ENCODE data around the gene NRL. TPM values are rescaled to one million over a fixed set of nuclear protein-coding genes. Genes with fewer than 3 reads are reported as not detected.

Gene NRL
- total RNA-seq, 1 experiment from 2014 or later: 1.3 TPM

GRCh38 chr14:24074625-24075484, 39.9 kb downstream of the NRL start:
- ChIA-PET POLR2A (interaction anchor here (1.7 kb wide), 1 partner anchor 19 kb away, joined by 4 read pairs; the partner anchor contains the start of gene PCK2), CTCF (interaction anchor here (0.8 to 2.5 kb wide), 7 partner anchors 15 to 86 kb away, joined by 3 to 17 read pairs (median 6); partner anchors contain the start of genes IRF9 and PCK2)

More at GRCh38 chr14:24074625-24075484, 39.9 kb downstream of the NRL start:
- Mint-ChIP-seq H3K27ac (no peak overlapping the region), H3K4me1 (peaks cover 18% of the 10 kb centered on the region), H3K27me3 (ENCODE audit: low read depth) (no peaks in the 10 kb centered on the region; the same call in none of the 2 replicates), H3K9me3 (no peaks in the 10 kb centered on the region), H3K36me3 (no peaks in the 10 kb centered on the region), H3K4me3 (no peak overlapping the region)
- no peak for TF ChIP-seq AFF4 (CRISPR knock-in tag; IDR thresholded peaks at IDR 0.05; ENCODE audit: borderline replicate concordance)
- no peak for TF ChIP-seq USF2 (CRISPR knock-in tag; IDR thresholded peaks at IDR 0.05)
- TF ChIP-seq ZNF281 (CRISPR knock-in tag; IDR thresholded peaks at IDR 0.05): no peak
- TF ChIP-seq SOX15 (CRISPR knock-in tag; IDR thresholded peaks at IDR 0.05): no peak
- TF ChIP-seq AR (CRISPR knock-in tag; IDR thresholded peaks at IDR 0.05): no peak
- no peak for TF ChIP-seq TEAD1 (CRISPR knock-in tag; IDR thresholded peaks at IDR 0.05)
- TF ChIP-seq PRDM15 (CRISPR knock-in tag; IDR thresholded peaks at IDR 0.05): no peak
- DNase-seq (ENCODE audit: low spot score) (no peak), ATAC-seq (no peak)
